Measurements from ENCODE around the gene S100A2.
"Not testable (repeated sequence)": the region's sequence is repeated elsewhere in the genome, so short reads cannot be mapped to it uniquely, and the experiment has no call there.

Gene S100A2

GRCh38 chr1:153578490-153578889 lies 12.8 kb upstream of the S100A2 start:
- ChIA-PET CTCF (interaction anchor here (1.8 to 2.7 kb wide), 2 partner anchors 10 to 46 kb away, joined by 8 to 11 read pairs; no protein-coding TSS in a partner anchor), POLR2A (interaction anchor here (0.9 to 3.9 kb wide), 3 partner anchors 34 to 56 kb away, joined by 3 to 20 read pairs (median 15); partner anchors contain the start of genes CHTOP and S100A13)

GRCh38 chr1:153577624-153578051 lies 12.0 kb upstream of the S100A2 start:
- CTCF ChIA-PET: interaction anchor here (0.7 to 2.7 kb wide), 5 partner anchors 9 to 67 kb away, joined by 8 to 12 read pairs (median 9); partner anchors contain the start of gene S100A13
- TF ChIP-seq ELF4 (IDR thresholded peaks at IDR 0.05) (no peak), ZNF384 (IDR thresholded peaks at IDR 0.05) (no peak), FOXM1 (IDR thresholded peaks at IDR 0.05; ENCODE audit: borderline replicate concordance) (no peak), LEF1 (IDR thresholded peaks at IDR 0.05; ENCODE audit: borderline replicate concordance) (no peak), BHLHE40 (IDR thresholded peaks at IDR 0.05; ENCODE audit: borderline replicate concordance) (no peak), FOXA1 (IDR thresholded peaks at IDR 0.05) (no peak), NFRKB (IDR thresholded peaks at IDR 0.05) (no peak), ARNT (IDR thresholded peaks at IDR 0.05) (no peak), CTBP1 (IDR thresholded peaks at IDR 0.05; ENCODE audit: borderline replicate concordance) (no peak), SP1 (IDR thresholded peaks at IDR 0.05) (no peak), PKNOX1 (IDR thresholded peaks at IDR 0.05) (no peak), L3MBTL2 (conservative IDR thresholded peaks at IDR 0.05) (no peak), SUZ12 (IDR thresholded peaks at IDR 0.05) (no peak), TARDBP (IDR thresholded peaks at IDR 0.05) (no peak), FOXK2 (IDR thresholded peaks at IDR 0.05) (no peak), HDGF (IDR thresholded peaks at IDR 0.05; ENCODE audit: borderline replicate concordance) (no peak)
- POLR2A ChIA-PET: interaction anchor here (0.9 to 3.9 kb wide), 7 partner anchors 8 to 413 kb away, joined by 3 to 20 read pairs (median 3); partner anchors contain the start of genes CHTOP, RPS27 and S100A13
- DNase-seq (ENCODE audit: extremely low spot score): no peak

More at GRCh38 chr1:153578490-153578889, 12.8 kb upstream of the S100A2 start:
- TF ChIP-seq ZNF384 (IDR thresholded peaks at IDR 0.05) (no peak), FOXA1 (IDR thresholded peaks at IDR 0.05) (no peak)
- DNase-seq (ENCODE audit: extremely low spot score): no peak

GRCh38 chr1:153577138-153577537 lies 11.5 kb upstream of the S100A2 start:
- TF ChIP-seq HDGF (IDR thresholded peaks at IDR 0.05; ENCODE audit: borderline replicate concordance) (no peak), NFRKB (IDR thresholded peaks at IDR 0.05) (no peak), ELF4 (IDR thresholded peaks at IDR 0.05) (no peak), L3MBTL2 (conservative IDR thresholded peaks at IDR 0.05) (no peak), ZNF384 (IDR thresholded peaks at IDR 0.05) (no peak), SUZ12 (IDR thresholded peaks at IDR 0.05) (no peak), CTBP1 (IDR thresholded peaks at IDR 0.05; ENCODE audit: borderline replicate concordance) (no peak), TARDBP (IDR thresholded peaks at IDR 0.05) (no peak), FOXM1 (IDR thresholded peaks at IDR 0.05; ENCODE audit: borderline replicate concordance) (no peak), SP1 (IDR thresholded peaks at IDR 0.05) (no peak), LEF1 (IDR thresholded peaks at IDR 0.05; ENCODE audit: borderline replicate concordance) (no peak), FOXK2 (IDR thresholded peaks at IDR 0.05) (no peak)
- DNase-seq (ENCODE audit: extremely low spot score): no peak
- CTCF ChIA-PET: interaction anchor here (0.7 to 2.7 kb wide), 5 partner anchors 9 to 67 kb away, joined by 8 to 12 read pairs (median 9); partner anchors contain the start of gene S100A13
- POLR2A ChIA-PET: interaction anchor here (0.9 to 3.9 kb wide), 6 partner anchors 9 to 413 kb away, joined by 3 to 20 read pairs (median 5); partner anchors contain the start of genes CHTOP, RPS27 and S100A13

GRCh38 chr1:153575497-153575896 lies 9.9 kb upstream of the S100A2 start:
- ChIA-PET POLR2A (interaction anchor here (3.1 to 3.9 kb wide), 2 partner anchors 52 to 59 kb away, joined by 15 to 20 read pairs; partner anchors contain the start of genes CHTOP and S100A13), CTCF (interaction anchor here (2.6 kb wide), 1 partner anchor 65 kb away, joined by 8 read pairs; no protein-coding TSS in a partner anchor)
- DNase-seq (ENCODE audit: extremely low spot score): not testable (repeated sequence)

GRCh38 chr1:153575081-153575491 lies 9.4 kb upstream of the S100A2 start:
- DNase-seq (ENCODE audit: extremely low spot score); POLR2A ChIA-PET; CTCF ChIA-PET: not testable (repeated sequence)

- POLR2A ChIA-PET: interaction anchor here (1.9 kb wide), 1 partner anchor 61 kb away, joined by 11 read pairs; the partner anchor contains the start of gene CHTOP
- CTCF ChIA-PET: interaction anchor here (1.2 to 4.7 kb wide), 2 partner anchors 54 to 61 kb away, joined by 4 to 15 read pairs; partner anchors contain the start of genes CHTOP, S100A1 and S100A13
- DNase-seq (ENCODE audit: extremely low spot score): no peak
- no peak for TF ChIP-seq FOXK2 (IDR thresholded peaks at IDR 0.05)
- TF ChIP-seq FOXA1 (IDR thresholded peaks at IDR 0.05): no peak
- TF ChIP-seq PKNOX1 (IDR thresholded peaks at IDR 0.05): no peak
- TF ChIP-seq FOXM1 (IDR thresholded peaks at IDR 0.05; ENCODE audit: borderline replicate concordance): no peak
- TF ChIP-seq ELF4 (IDR thresholded peaks at IDR 0.05): no peak
- no peak for TF ChIP-seq HDGF (IDR thresholded peaks at IDR 0.05; ENCODE audit: borderline replicate concordance)
- no peak for TF ChIP-seq SUZ12 (IDR thresholded peaks at IDR 0.05)
- no peak for TF ChIP-seq NFRKB (IDR thresholded peaks at IDR 0.05)
- no peak for TF ChIP-seq SP1 (IDR thresholded peaks at IDR 0.05)
- TF ChIP-seq LEF1 (IDR thresholded peaks at IDR 0.05; ENCODE audit: borderline replicate concordance): no peak
- TF ChIP-seq ARNT (IDR thresholded peaks at IDR 0.05): no peak
Measured at GRCh38 chr1:153573351-153573750, 7.7 kb upstream of the S100A2 start.

GRCh38 chr1:153572569-153573015 lies 6.9 kb upstream of the S100A2 start:
- TF ChIP-seq TARDBP (IDR thresholded peaks at IDR 0.05) (no peak), ELF4 (IDR thresholded peaks at IDR 0.05) (no peak), FOXM1 (IDR thresholded peaks at IDR 0.05; ENCODE audit: borderline replicate concordance) (no peak), ARNT (IDR thresholded peaks at IDR 0.05) (no peak), ZNF384 (IDR thresholded peaks at IDR 0.05) (no peak), NFRKB (IDR thresholded peaks at IDR 0.05) (no peak), SUZ12 (IDR thresholded peaks at IDR 0.05) (no peak), SP1 (IDR thresholded peaks at IDR 0.05) (no peak), CTBP1 (IDR thresholded peaks at IDR 0.05; ENCODE audit: borderline replicate concordance) (no peak), HDGF (IDR thresholded peaks at IDR 0.05; ENCODE audit: borderline replicate concordance) (no peak), PKNOX1 (IDR thresholded peaks at IDR 0.05) (no peak)
- DNase-seq (ENCODE audit: extremely low spot score): no peak
- POLR2A ChIA-PET: interaction anchor here (1.1 to 1.9 kb wide), 3 partner anchors 55 to 61 kb away, joined by 4 to 13 read pairs (median 11); partner anchors contain the start of genes CHTOP and S100A13
- CTCF ChIA-PET: interaction anchor here (0.6 to 5.8 kb wide), 8 partner anchors 20 to 63 kb away, joined by 3 to 60 read pairs (median 4); partner anchors contain the start of genes CHTOP, S100A1 and S100A13

Measured in HEK293T (cell line).